Measurements from ENCODE around the gene NUAK1.

NUAK1 gene

GRCh38 chr12:106132175-106133135 is 6.3 kb downstream of the NUAK1 start:
- no peak overlapping the region for H3K9ac ChIP-seq (ENCODE audit: low read depth in 1 of 2, low read length in 2 of 2)
- no peaks in the 10 kb centered on the region for H3K9me3 ChIP-seq (ENCODE audit: control insufficient read depth in 2 of 2, low read length in 2 of 2)
- H3K36me3 ChIP-seq (ENCODE audit: control insufficient read depth in 2 of 2, insufficient read depth in 2 of 2, low read length in 2 of 2), result no peaks in the 10 kb centered on the region
- no peak overlapping the region for H3K4me3 ChIP-seq (ENCODE audit: low read length in 2 of 2)
- H3K4me1 ChIP-seq (ENCODE audit: control insufficient read depth in 2 of 2, insufficient read depth in 2 of 2, low read length in 2 of 2), result peaks cover 0 to 4% of the 10 kb centered on the region in 2 donors
- H3K27ac ChIP-seq (ENCODE audit: low read depth in 2 of 2, low read length in 2 of 2), result no peak overlapping the region
- H3K27me3 ChIP-seq (ENCODE audit: control insufficient read depth in 2 of 2, insufficient read depth in 2 of 2, low read length in 2 of 2), result peaks cover 2 to 10% of the 10 kb centered on the region in 2 donors

- peaks cover 0 to 4% of the 10 kb centered on the region in 2 donors for H3K4me1 ChIP-seq (ENCODE audit: control insufficient read depth in 2 of 2, insufficient read depth in 2 of 2, low read length in 2 of 2)
- peaks cover 0 to 5% of the 10 kb centered on the region in 2 donors for H3K27me3 ChIP-seq (ENCODE audit: control insufficient read depth in 2 of 2, insufficient read depth in 2 of 2, low read length in 2 of 2)
- H3K27ac ChIP-seq (ENCODE audit: low read depth in 2 of 2, low read length in 2 of 2), result no peak overlapping the region
- H3K4me3 ChIP-seq (ENCODE audit: low read length in 2 of 2), result no peak overlapping the region
- no peak overlapping the region for H3K9ac ChIP-seq (ENCODE audit: low read depth in 1 of 2, low read length in 2 of 2)
- no peaks in the 10 kb centered on the region for H3K9me3 ChIP-seq (ENCODE audit: control insufficient read depth in 2 of 2, low read length in 2 of 2)
- H3K36me3 ChIP-seq (ENCODE audit: control insufficient read depth in 2 of 2, insufficient read depth in 2 of 2, low read length in 2 of 2), result no peaks in the 10 kb centered on the region
These were observed 7.1 kb downstream of the NUAK1 start for GRCh38 chr12:106131676-106132075.

- Histone ChIP-seq H3K27ac (ENCODE audit: low read depth in 2 of 2, low read length in 2 of 2) (no peak overlapping the region), H3K9ac (ENCODE audit: low read depth in 1 of 2, low read length in 2 of 2) (no peak overlapping the region), H3K36me3 (ENCODE audit: control insufficient read depth in 2 of 2, insufficient read depth in 2 of 2, low read length in 2 of 2) (no peaks in the 10 kb centered on the region), H3K27me3 (ENCODE audit: control insufficient read depth in 2 of 2, insufficient read depth in 2 of 2, low read length in 2 of 2) (no peaks in the 10 kb centered on the region), H3K4me3 (ENCODE audit: low read length in 2 of 2) (no peak overlapping the region), H3K4me1 (ENCODE audit: control insufficient read depth in 2 of 2, insufficient read depth in 2 of 2, low read length in 2 of 2) (peaks cover 0 to 4% of the 10 kb centered on the region in 2 donors), H3K9me3 (ENCODE audit: control insufficient read depth in 2 of 2, low read length in 2 of 2) (no peaks in the 10 kb centered on the region)
These were observed 8.2 kb downstream of the NUAK1 start for GRCh38 chr12:106130474-106131113.

DNA sequence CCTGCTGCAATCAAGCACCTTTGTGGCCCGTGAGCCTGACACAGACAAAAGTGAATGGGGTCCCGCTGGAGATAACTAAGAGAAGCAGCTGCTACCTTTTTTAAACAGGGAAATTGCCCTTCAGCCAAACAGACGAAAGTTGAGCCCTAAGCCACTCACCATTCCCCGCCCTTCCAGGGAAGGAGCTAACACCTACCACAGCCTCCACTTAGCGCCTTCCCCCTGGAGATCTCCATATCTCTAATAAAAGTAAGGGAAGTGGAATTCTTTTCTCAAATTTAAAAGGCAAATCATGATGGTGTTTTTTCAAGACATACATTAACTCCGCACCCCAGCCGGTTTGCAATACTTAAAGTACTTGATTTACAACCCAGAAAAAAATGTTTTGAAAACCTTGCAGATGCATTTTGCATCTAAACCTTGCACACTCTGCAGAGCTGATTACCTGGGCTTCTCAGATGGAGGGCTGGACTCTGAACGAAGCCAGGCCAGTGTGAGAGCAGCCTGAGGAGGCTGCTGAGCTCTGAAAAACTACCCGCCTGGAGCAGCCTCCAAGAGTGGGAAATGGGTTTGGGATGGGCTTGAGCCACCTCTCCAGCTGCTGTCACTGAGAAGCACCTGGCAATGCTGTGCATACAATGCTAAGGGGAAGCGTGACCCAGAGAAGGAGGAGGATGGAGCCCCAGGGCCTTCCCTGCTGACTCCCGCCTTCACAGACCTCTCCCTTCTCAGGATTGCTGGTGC is 10.0 kb downstream of the NUAK1 start:
- no peaks in the 10 kb centered on the region for H3K36me3 ChIP-seq (ENCODE audit: control insufficient read depth in 2 of 2, insufficient read depth in 2 of 2, low read length in 2 of 2)
- H3K9me3 ChIP-seq (ENCODE audit: control insufficient read depth in 2 of 2, low read length in 2 of 2), result no peaks in the 10 kb centered on the region
- no peak overlapping the region for H3K9ac ChIP-seq (ENCODE audit: low read depth in 1 of 2, low read length in 2 of 2)
- H3K4me1 ChIP-seq (ENCODE audit: control insufficient read depth in 2 of 2, insufficient read depth in 2 of 2, low read length in 2 of 2), result peaks cover 0 to 4% of the 10 kb centered on the region in 2 donors
- no peak overlapping the region for H3K4me3 ChIP-seq (ENCODE audit: low read length in 2 of 2)
- no peak overlapping the region for H3K27ac ChIP-seq (ENCODE audit: low read depth in 2 of 2, low read length in 2 of 2)
- no peaks in the 10 kb centered on the region for H3K27me3 ChIP-seq (ENCODE audit: control insufficient read depth in 2 of 2, insufficient read depth in 2 of 2, low read length in 2 of 2)

DNA sequence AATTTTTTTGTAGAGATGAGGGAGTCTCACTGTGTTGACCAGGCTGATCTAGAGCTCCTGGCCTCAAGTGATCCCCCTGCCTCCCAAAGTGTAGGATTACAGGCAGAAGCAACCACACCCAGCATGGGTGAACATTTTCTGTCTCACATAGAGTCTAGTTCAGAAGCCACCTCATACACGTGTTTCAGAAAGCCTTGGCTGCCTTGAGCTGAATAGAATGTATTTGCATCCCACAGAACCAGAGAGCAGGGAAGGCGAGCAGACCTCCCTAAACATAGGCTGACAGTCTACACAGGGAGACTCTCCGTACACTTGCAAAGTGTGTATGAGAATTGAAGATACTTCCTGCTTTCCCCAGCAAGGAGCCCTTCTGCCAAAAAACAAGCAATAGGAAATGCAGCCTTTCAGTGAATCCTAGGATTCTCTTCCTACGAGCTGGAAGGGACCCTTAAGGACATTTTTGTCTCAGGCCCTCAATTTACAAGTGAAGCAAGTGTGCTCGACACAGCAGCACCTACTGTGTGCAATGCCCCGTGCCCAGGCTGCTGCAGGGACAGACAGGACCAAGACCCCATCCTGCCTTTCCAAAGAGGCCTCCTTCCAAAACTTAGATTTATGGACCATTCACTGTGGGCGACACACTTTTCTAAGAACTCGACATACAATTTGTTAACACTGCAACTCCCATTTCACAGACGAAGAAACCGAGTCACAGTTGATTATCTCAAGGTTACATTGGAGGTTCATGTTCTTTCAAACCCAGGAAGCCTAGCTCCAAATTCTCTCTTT is 11.2 kb downstream of the NUAK1 start:
- Histone ChIP-seq H3K36me3 (ENCODE audit: control insufficient read depth in 2 of 2, insufficient read depth in 2 of 2, low read length in 2 of 2) (no peaks in the 10 kb centered on the region), H3K9ac (ENCODE audit: low read depth in 1 of 2, low read length in 2 of 2) (no peak overlapping the region), H3K4me1 (ENCODE audit: control insufficient read depth in 2 of 2, insufficient read depth in 2 of 2, low read length in 2 of 2) (no peaks in the 10 kb centered on the region), H3K27ac (ENCODE audit: low read depth in 2 of 2, low read length in 2 of 2) (no peak overlapping the region), H3K4me3 (ENCODE audit: low read length in 2 of 2) (no peak overlapping the region), H3K27me3 (ENCODE audit: control insufficient read depth in 2 of 2, insufficient read depth in 2 of 2, low read length in 2 of 2) (no peaks in the 10 kb centered on the region), H3K9me3 (ENCODE audit: control insufficient read depth in 2 of 2, low read length in 2 of 2) (no peaks in the 10 kb centered on the region)

DNA sequence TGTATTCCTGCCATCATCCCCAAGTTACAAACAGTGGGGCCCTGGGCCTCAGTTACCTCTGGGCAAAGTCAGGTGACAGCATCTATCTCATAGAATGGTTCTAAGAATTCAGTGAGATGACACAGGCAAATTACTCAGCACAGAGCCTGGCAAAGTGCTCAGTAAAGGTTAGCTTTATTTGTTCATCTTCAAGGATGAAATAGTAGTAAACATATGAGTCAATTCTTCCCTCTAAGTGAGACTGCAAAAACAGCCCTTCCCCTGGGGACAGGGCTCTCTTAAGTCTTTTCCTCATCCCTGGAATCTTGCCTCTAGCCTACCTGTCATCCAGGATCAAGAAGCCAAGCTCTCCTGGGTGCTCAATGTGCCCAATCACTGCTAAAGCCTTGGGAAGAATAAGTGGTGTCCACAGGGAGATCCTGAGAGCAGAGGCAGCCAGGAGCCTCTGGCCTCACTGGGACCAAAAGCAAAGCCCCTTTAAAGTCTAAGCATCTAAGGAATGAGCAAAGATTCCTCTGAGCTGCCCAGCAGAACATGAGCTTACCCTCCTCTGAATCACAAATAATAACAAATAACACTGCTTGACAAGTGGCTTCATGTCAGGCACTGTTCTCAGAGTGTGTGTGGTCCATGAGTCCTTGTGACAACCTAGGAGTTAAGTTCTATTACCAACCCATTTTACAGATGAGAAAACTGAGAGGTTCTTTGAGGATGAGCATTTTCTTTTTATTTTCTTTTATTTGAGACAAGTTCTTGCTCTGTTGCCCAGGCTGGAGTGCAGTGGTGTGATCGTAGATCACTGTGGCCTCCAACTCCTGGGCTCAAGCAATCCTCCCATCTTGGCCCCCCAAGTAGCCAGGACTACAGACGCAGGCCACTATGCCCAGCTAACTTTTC is 12.1 kb downstream of the NUAK1 start:
- Histone ChIP-seq H3K27me3 (ENCODE audit: control insufficient read depth in 2 of 2, insufficient read depth in 2 of 2, low read length in 2 of 2) (no peaks in the 10 kb centered on the region), H3K27ac (ENCODE audit: low read depth in 2 of 2, low read length in 2 of 2) (no peak overlapping the region), H3K4me1 (ENCODE audit: control insufficient read depth in 2 of 2, insufficient read depth in 2 of 2, low read length in 2 of 2) (no peaks in the 10 kb centered on the region), H3K9me3 (ENCODE audit: control insufficient read depth in 2 of 2, low read length in 2 of 2) (no peaks in the 10 kb centered on the region), H3K36me3 (ENCODE audit: control insufficient read depth in 2 of 2, insufficient read depth in 2 of 2, low read length in 2 of 2) (no peaks in the 10 kb centered on the region), H3K9ac (ENCODE audit: low read depth in 1 of 2, low read length in 2 of 2) (no peak overlapping the region), H3K4me3 (ENCODE audit: low read length in 2 of 2) (no peak overlapping the region)

DNA sequence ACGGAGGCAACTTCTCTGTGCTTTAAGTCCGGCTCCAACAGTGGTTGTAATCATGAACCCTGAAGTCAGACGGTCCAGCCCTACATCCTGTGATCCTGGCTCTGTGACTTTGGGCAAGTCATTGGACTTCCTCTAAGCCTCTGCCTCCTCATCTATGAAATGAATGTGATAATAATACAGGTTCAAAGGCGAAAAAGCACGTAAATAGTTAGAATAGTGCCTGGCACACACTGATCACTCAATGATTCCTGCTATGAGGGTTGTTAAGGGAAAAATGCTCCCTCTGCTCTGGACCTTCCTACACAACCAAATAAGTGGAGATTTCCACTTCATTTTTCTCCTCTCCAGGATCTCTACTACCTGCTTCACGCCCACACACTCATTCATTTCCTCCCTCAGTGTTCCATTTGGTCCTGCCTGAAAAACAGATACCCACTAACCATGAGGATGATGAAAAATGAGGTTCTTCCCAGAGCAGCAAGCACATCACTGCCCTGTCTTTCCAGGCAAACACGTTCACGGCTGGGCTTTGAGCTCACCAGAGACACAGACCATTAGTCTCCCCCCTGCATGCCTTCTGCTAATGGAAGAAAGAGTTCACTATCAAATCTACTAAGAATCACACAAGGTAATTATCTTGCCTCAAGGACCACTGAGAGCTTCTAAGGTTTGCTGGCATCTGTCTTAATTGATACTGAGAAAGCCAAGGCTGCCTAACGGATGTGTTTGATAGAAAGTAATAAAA is 13.2 kb downstream of the NUAK1 start:
- Histone ChIP-seq H3K9ac (ENCODE audit: low read depth in 1 of 2, low read length in 2 of 2) (no peak overlapping the region), H3K27me3 (ENCODE audit: control insufficient read depth in 2 of 2, insufficient read depth in 2 of 2, low read length in 2 of 2) (no peaks in the 10 kb centered on the region), H3K4me1 (ENCODE audit: control insufficient read depth in 2 of 2, insufficient read depth in 2 of 2, low read length in 2 of 2) (peaks cover 3 to 4% of the 10 kb centered on the region in 2 donors), H3K27ac (ENCODE audit: low read depth in 2 of 2, low read length in 2 of 2) (no peak overlapping the region), H3K4me3 (ENCODE audit: low read length in 2 of 2) (no peak overlapping the region), H3K9me3 (ENCODE audit: control insufficient read depth in 2 of 2, low read length in 2 of 2) (no peaks in the 10 kb centered on the region), H3K36me3 (ENCODE audit: control insufficient read depth in 2 of 2, insufficient read depth in 2 of 2, low read length in 2 of 2) (no peaks in the 10 kb centered on the region)

GRCh38 chr12:106123551-106124081 is 15.1 kb downstream of the NUAK1 start:
- no peaks in the 10 kb centered on the region for H3K9me3 ChIP-seq (ENCODE audit: control insufficient read depth in 2 of 2, low read length in 2 of 2)
- no peaks in the 10 kb centered on the region for H3K27me3 ChIP-seq (ENCODE audit: control insufficient read depth in 2 of 2, insufficient read depth in 2 of 2, low read length in 2 of 2)
- no peak overlapping the region for H3K27ac ChIP-seq (ENCODE audit: low read depth in 2 of 2, low read length in 2 of 2)
- H3K4me1 ChIP-seq (ENCODE audit: control insufficient read depth in 2 of 2, insufficient read depth in 2 of 2, low read length in 2 of 2), result peaks cover 7 to 9% of the 10 kb centered on the region in 2 donors
- no peak overlapping the region for H3K9ac ChIP-seq (ENCODE audit: low read depth in 1 of 2, low read length in 2 of 2)
- no peaks in the 10 kb centered on the region for H3K36me3 ChIP-seq (ENCODE audit: control insufficient read depth in 2 of 2, insufficient read depth in 2 of 2, low read length in 2 of 2)
- no peak overlapping the region for H3K4me3 ChIP-seq (ENCODE audit: low read length in 2 of 2)

All from mucosa of rectum (tissue), 2 donors.